Posterior cingulate gyrus (tissue), 11 donors: ENCODE data around the gene BCAP31.

Source experiments
- DNase-seq, 10 donors: peaks; one replicate each; pipeline versions ENCODE4 v3.0.0 to v3.0.0-alpha.2; 2020 to 2021; ENCODE audit warnings: mixed read lengths in 3 of 10
- intact Hi-C: fragments of 100-400 bp; cut with DNase I; formaldehyde crosslinking; loops from one replicate; pipeline ENCODE4 v1.15.1; 2023

BCAP31 gene

GRCh38 chrX:153724252-153725038, at the start of gene BCAP31, which contains the start of gene ABCD1:
BCAP31 (minus strand) TSS chrX:153724387; CDS start chrX:153723244, 1,143 bp downstream.
ABCD1 (plus strand) TSS chrX:153724856; CDS start chrX:153725267, 411 bp downstream.
- intact Hi-C loops: no loop called here
- peak; percentile 73 to 97 (median 82) for DNase-seq

GRCh38 chrX:153773218-153773611, 49.0 kb upstream of the BCAP31 start:
- DNase-seq: peak in 4 of 10 donors; percentile 8 to 73 (median 67)
- intact Hi-C loops: no loop called here

GRCh38 chrX:153772316-153773217, 48.4 kb upstream of the BCAP31 start:
- intact Hi-C loops: no loop called here
- peak in 6 of 10 donors; percentile 2 to 72 (median 39) for DNase-seq

- peak in 4 of 10 donors; percentile 23 to 80 (median 71) for DNase-seq
- intact Hi-C loops: no loop called here
Measured at GRCh38 chrX:153771415-153772315, 47.5 kb upstream of the BCAP31 start.

- DNase-seq: peak in 3 of 10 donors; percentile 11 to 72 (median 35)
- intact Hi-C loops: no loop called here
Measured at GRCh38 chrX:153770601-153771414, 46.6 kb upstream of the BCAP31 start.

GRCh38 chrX:153769865-153770600, 45.8 kb upstream of the BCAP31 start:
- intact Hi-C loops: no loop called here
- peak in 4 of 10 donors; percentile 18 to 85 (median 69) for DNase-seq

GRCh38 chrX:153769158-153769864, 45.1 kb upstream of the BCAP31 start:
- intact Hi-C loops: no loop called here
- DNase-seq: peak in 4 of 10 donors; percentile 13 to 81 (median 52)

GRCh38 chrX:153768311-153769157, 44.3 kb upstream of the BCAP31 start:
- peak in 4 of 10 donors; percentile 19 to 83 (median 69) for DNase-seq
- intact Hi-C loops: no loop called here

GRCh38 chrX:153767674-153768055, 43.5 kb upstream of the BCAP31 start:
- intact Hi-C loops: no loop called here
- peak in 4 of 10 donors; percentile 15 to 83 (median 65) for DNase-seq

- intact Hi-C loops: no loop called here
- peak in 5 of 10 donors; percentile 17 to 86 (median 75) for DNase-seq
Measured at GRCh38 chrX:153766871-153767673, 42.9 kb upstream of the BCAP31 start.

GRCh38 chrX:153766098-153766817, 42.1 kb upstream of the BCAP31 start:
- DNase-seq: peak in 9 of 10 donors; percentile 33 to 94 (median 61)
- intact Hi-C loops: no loop called here

GRCh38 chrX:153765138-153766079, 41.2 kb upstream of the BCAP31 start:
- peak; percentile 74 to 99 (median 92) for DNase-seq
- intact Hi-C loops: no loop called here

GRCh38 chrX:153764786-153765137, 40.6 kb upstream of the BCAP31 start:
- intact Hi-C loops: loop anchor here (1.0 kb wide), 3 partner anchors 164 to 189 kb away; no protein-coding TSS in a partner anchor
- no peak for DNase-seq
